H1 (cell line): ENCODE data around the gene CDKN2B-AS1. TPM values are rescaled to one million over a fixed set of nuclear protein-coding genes. Genes with fewer than 3 reads are reported as not detected.

Experiments used
- ASH2L ChIP-seq: fragments of 200-600, 300-600 bp; sonication (generic); IDR thresholded peaks from one replicate; pipeline ENCODE4 v1.7.1; 2017; ENCODE audit warnings: low read length
- KDM5A ChIP-seq: fragments of 200-600 bp; IDR thresholded peaks from 2 replicates; pipeline ENCODE4 v1.7.1; 2012; ENCODE audit warnings: mild to moderate bottlenecking, low read length, inconsistent platforms, mixed read lengths
- polyA plus RNA-seq, 7 experiments: library from polyadenylated mRNA; depleted of rRNA in 3 of 7; stranded (reverse) in 5 of 7; unstranded in 2 of 7; fragments of >200 nt in 5 of 7; fragments of 200-250 nt in 2 of 7; gene quantifications; 1 replicate in 5 of 7; 2 replicates in 1 of 7; 4 replicates in 1 of 7; pipeline versions ENCODE4 v1.2.1 to v1.2.3, GENCODE V29; 2011 to 2013; ENCODE audit warnings: missing spikeins in 2 of 7, mixed read lengths in 2 of 7
- total RNA-seq: library from RNA; stranded (reverse); fragmentation: NEBNext Ultra II Directional; extraction: Animal tissue kit (Norgen Biotek cat#: 25700); gene quantifications from 2 replicates; pipeline ENCODE4 v1.2.1, GENCODE V29; 2021
- TF ChIP-seq, protein P1 (sequence below): fragments of 300-600 bp; sonication (generic); IDR thresholded peaks from 2 replicates; pipeline ENCODE4 v1.7.1; 2012; ENCODE audit warnings: low read length, moderate library complexity, mild to moderate bottlenecking, inconsistent platforms; ENCODE audit not compliant: insufficient replicate concordance
- TF ChIP-seq, protein P2 (sequence below): IDR thresholded peaks from 2 replicates; pipeline ENCODE4 v1.6.1; 2011; ENCODE audit warnings: low read length, improper control_type of control experiment

The CDKN2B-AS1 gene
- total and polyA plus RNA-seq, 2 of the 8 experiments (the other 6 are each of a cell fraction or from before 2014, with no cell fraction given), result not detected

DNA sequence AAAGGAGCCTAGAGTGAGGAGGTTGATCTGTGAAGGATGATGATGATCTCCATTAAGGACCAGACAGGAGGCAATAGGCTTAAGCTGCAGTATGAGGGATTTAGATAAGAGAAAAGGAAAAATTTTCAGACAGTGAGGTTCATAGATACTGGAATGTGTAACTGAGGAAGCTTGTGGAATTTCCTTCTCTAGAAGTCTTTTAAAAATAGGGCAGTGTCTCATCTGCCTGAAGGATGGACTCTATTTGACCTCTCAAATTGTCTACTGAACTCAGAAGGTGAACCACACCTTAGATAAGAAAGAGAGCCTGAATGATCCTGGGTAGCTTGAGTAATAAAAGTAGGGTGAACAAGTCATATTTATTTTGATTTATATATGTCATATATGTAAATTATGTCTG, 162.7 kb downstream of the CDKN2B-AS1 start (continued):
- TF ChIP-seq, protein P1, sequence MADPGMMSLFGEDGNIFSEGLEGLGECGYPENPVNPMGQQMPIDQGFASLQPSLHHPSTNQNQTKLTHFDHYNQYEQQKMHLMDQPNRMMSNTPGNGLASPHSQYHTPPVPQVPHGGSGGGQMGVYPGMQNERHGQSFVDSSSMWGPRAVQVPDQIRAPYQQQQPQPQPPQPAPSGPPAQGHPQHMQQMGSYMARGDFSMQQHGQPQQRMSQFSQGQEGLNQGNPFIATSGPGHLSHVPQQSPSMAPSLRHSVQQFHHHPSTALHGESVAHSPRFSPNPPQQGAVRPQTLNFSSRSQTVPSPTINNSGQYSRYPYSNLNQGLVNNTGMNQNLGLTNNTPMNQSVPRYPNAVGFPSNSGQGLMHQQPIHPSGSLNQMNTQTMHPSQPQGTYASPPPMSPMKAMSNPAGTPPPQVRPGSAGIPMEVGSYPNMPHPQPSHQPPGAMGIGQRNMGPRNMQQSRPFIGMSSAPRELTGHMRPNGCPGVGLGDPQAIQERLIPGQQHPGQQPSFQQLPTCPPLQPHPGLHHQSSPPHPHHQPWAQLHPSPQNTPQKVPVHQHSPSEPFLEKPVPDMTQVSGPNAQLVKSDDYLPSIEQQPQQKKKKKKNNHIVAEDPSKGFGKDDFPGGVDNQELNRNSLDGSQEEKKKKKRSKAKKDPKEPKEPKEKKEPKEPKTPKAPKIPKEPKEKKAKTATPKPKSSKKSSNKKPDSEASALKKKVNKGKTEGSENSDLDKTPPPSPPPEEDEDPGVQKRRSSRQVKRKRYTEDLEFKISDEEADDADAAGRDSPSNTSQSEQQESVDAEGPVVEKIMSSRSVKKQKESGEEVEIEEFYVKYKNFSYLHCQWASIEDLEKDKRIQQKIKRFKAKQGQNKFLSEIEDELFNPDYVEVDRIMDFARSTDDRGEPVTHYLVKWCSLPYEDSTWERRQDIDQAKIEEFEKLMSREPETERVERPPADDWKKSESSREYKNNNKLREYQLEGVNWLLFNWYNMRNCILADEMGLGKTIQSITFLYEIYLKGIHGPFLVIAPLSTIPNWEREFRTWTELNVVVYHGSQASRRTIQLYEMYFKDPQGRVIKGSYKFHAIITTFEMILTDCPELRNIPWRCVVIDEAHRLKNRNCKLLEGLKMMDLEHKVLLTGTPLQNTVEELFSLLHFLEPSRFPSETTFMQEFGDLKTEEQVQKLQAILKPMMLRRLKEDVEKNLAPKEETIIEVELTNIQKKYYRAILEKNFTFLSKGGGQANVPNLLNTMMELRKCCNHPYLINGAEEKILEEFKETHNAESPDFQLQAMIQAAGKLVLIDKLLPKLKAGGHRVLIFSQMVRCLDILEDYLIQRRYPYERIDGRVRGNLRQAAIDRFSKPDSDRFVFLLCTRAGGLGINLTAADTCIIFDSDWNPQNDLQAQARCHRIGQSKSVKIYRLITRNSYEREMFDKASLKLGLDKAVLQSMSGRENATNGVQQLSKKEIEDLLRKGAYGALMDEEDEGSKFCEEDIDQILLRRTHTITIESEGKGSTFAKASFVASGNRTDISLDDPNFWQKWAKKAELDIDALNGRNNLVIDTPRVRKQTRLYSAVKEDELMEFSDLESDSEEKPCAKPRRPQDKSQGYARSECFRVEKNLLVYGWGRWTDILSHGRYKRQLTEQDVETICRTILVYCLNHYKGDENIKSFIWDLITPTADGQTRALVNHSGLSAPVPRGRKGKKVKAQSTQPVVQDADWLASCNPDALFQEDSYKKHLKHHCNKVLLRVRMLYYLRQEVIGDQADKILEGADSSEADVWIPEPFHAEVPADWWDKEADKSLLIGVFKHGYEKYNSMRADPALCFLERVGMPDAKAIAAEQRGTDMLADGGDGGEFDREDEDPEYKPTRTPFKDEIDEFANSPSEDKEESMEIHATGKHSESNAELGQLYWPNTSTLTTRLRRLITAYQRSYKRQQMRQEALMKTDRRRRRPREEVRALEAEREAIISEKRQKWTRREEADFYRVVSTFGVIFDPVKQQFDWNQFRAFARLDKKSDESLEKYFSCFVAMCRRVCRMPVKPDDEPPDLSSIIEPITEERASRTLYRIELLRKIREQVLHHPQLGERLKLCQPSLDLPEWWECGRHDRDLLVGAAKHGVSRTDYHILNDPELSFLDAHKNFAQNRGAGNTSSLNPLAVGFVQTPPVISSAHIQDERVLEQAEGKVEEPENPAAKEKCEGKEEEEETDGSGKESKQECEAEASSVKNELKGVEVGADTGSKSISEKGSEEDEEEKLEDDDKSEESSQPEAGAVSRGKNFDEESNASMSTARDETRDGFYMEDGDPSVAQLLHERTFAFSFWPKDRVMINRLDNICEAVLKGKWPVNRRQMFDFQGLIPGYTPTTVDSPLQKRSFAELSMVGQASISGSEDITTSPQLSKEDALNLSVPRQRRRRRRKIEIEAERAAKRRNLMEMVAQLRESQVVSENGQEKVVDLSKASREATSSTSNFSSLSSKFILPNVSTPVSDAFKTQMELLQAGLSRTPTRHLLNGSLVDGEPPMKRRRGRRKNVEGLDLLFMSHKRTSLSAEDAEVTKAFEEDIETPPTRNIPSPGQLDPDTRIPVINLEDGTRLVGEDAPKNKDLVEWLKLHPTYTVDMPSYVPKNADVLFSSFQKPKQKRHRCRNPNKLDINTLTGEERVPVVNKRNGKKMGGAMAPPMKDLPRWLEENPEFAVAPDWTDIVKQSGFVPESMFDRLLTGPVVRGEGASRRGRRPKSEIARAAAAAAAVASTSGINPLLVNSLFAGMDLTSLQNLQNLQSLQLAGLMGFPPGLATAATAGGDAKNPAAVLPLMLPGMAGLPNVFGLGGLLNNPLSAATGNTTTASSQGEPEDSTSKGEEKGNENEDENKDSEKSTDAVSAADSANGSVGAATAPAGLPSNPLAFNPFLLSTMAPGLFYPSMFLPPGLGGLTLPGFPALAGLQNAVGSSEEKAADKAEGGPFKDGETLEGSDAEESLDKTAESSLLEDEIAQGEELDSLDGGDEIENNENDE, result no peak
- TF ChIP-seq, protein P2, sequence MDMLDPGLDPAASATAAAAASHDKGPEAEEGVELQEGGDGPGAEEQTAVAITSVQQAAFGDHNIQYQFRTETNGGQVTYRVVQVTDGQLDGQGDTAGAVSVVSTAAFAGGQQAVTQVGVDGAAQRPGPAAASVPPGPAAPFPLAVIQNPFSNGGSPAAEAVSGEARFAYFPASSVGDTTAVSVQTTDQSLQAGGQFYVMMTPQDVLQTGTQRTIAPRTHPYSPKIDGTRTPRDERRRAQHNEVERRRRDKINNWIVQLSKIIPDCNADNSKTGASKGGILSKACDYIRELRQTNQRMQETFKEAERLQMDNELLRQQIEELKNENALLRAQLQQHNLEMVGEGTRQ, result no peak
- TF ChIP-seq KDM5A (no peak), ASH2L (no peak)
